Upper lobe of left lung (tissue), 4 donors: ENCODE data around the gene SMARCE1.

ENCODE experiments used
- EP300 ChIP-seq, 4 donors: sonication (generic); formaldehyde crosslinking; IDR thresholded peaks; one replicate each; pipeline ENCODE4 v1.5.1; 2017; ENCODE audit warnings: antibody characterized with exemption in 4 of 4, control low read depth in 2 of 4
- POLR2A ChIP-seq, 4 donors: fragments of 450-650 bp; IDR thresholded peaks; one replicate each; pipeline ENCODE4 v1.5.1; 2016 to 2017; ENCODE audit warnings: antibody characterized with exemption in 4 of 4, mild to moderate bottlenecking in 2 of 4
- TF ChIP-seq, protein P1 (sequence below), 6 experiments: fragments of 450-650 bp in 4 of 6; fragments of 200-600 bp in 2 of 6; sonication (generic) in 2 of 6; IDR thresholded peaks; one replicate each; pipeline ENCODE4 v1.5.1; 2016 to 2019; ENCODE audit warnings: antibody characterized with exemption in 6 of 6

DNA sequence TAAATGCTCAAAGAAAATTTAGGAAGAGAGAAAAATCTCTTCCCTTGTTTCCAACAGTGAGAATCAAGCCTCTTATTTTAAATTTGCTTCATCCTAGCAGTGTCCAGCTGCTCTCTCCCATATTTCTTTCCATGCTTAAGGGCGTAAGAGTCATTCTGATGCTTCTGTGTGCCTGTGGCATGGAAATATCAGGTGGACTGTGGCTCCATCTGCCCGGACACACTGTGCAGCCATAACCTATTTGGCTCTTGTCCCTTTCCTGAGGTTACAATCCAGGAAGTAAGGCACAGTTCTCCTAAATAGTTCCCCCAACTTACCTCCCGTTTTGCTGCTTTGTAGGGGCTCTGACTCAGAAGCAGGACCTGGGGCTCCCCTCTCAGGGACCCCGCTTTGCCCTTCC, 23.7 kb upstream of the SMARCE1 start:
- TF ChIP-seq EP300 (IDR thresholded peaks at IDR 0.05) (no peak), POLR2A (IDR thresholded peaks at IDR 0.05) (no peak)
- TF ChIP-seq, protein P1, sequence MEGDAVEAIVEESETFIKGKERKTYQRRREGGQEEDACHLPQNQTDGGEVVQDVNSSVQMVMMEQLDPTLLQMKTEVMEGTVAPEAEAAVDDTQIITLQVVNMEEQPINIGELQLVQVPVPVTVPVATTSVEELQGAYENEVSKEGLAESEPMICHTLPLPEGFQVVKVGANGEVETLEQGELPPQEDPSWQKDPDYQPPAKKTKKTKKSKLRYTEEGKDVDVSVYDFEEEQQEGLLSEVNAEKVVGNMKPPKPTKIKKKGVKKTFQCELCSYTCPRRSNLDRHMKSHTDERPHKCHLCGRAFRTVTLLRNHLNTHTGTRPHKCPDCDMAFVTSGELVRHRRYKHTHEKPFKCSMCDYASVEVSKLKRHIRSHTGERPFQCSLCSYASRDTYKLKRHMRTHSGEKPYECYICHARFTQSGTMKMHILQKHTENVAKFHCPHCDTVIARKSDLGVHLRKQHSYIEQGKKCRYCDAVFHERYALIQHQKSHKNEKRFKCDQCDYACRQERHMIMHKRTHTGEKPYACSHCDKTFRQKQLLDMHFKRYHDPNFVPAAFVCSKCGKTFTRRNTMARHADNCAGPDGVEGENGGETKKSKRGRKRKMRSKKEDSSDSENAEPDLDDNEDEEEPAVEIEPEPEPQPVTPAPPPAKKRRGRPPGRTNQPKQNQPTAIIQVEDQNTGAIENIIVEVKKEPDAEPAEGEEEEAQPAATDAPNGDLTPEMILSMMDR (IDR thresholded peaks at IDR 0.05), result no peak
